GM19452 (cell line): ENCODE measurements around the gene PARP1.
"Not testable (repeated sequence)": the region's sequence is repeated elsewhere in the genome, so short reads cannot be mapped to it uniquely, and the experiment has no call there.

Experiments
- ATAC-seq: cut with Tn5 transposase; IDR thresholded peaks from one replicate; pipeline ENCODE4 v1.9.1; 2021; ENCODE audit not compliant: unreplicated experiment

The PARP1 gene

DNA sequence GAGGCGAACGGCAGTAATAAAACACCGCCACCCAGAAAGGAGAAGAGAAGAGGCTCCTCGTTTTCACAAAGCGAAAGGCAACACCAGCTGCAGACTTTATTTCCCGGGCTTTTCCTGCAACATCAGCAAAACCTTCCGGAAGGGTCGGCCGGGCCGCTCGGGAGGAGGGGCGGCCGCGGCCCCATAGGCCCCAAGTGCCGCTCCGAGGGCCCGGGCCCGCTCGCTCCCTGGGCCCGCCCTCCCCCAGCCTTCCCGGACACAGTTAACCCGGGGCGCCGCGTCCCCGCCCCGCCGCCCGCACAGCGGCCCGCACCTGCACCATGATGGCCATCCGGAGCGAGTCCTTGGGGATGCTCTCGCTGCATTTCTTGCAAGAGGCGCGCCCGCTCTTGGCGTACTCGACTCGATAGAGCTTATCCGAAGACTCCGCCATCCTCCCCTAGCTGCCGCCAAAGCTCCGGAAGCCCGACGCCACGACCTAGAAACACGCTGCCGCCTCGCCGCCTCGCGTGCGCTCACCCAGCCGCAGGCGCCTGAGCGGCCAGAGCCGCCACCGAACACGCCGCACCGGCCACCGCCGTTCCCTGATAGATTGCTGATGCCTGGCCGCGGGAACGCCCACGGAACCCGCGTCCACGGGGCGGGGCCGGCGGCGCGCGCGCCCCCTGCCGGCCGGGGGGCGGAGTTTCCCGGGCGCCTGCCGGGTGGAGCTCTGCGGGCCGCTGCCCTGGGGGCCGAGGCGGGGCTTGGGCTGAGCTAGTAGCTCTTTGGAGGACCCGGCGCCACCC lies at the start of gene PARP1:
TSS of gene PARP1 (minus strand) at position 597 of the 788 bp plus-strand sequence. CDS start at position 433, 164 bp downstream.
- ATAC-seq: peak; percentile 78

DNA sequence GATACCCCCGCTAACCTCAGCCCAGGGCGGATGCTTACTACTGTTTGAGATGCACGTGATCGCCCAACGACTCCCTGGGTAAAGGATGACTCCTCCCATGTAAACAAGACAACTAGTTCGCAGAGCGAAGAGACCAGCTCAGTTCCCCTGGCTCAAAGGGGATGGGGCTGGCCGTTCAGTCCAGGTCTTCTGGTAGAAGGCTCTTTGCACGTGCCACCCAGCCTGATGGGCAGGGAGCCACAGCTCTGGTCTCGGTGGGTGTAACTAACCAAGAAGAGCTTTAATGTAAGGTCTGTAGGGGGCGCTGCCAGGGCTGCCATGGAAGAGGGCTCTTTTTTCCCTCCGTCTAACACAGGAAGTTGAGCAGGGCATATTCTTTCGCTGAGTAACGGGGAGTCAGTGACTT lies 49.4 kb upstream of the PARP1 start:
- no peak for ATAC-seq

DNA sequence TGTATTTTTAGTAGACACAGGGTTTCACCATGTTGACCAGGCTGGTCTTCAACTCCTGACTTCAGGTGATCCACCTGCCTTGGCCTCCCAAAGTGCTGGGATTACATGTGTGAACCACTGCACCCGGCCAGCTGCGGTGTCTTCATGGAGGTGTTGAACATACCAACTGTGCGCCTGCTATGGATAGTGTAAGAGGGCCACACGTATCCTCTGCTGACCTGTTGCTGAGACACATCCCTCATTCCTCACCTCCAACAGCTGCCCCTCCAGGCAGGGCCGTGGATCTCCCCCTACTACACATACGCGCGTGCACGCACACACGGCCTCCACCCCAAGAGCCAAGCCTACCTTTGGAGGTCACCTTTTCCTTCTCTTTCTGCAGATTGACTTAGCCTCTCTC lies 48.0 kb upstream of the PARP1 start:
- no peak for ATAC-seq

DNA sequence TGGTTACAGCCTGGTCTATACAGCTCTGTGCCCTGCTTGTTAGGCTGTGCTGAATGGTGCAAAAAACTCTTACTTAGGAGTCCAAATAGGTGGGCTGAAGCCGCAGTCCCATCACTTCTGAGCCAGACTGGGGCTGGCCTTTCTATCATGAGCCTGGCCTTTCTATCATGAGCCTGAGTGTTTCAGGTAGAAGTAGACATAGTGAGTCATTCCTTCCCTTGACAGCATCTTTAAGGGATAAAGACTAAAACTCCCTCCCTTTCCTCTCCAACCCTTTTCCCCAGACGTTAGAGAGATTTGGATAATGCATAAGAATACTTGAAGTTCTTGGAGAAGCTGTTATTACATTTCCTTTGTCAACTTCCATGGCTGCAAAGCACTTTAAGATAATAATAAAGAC lies 46.5 kb upstream of the PARP1 start:
- ATAC-seq: no peak

DNA sequence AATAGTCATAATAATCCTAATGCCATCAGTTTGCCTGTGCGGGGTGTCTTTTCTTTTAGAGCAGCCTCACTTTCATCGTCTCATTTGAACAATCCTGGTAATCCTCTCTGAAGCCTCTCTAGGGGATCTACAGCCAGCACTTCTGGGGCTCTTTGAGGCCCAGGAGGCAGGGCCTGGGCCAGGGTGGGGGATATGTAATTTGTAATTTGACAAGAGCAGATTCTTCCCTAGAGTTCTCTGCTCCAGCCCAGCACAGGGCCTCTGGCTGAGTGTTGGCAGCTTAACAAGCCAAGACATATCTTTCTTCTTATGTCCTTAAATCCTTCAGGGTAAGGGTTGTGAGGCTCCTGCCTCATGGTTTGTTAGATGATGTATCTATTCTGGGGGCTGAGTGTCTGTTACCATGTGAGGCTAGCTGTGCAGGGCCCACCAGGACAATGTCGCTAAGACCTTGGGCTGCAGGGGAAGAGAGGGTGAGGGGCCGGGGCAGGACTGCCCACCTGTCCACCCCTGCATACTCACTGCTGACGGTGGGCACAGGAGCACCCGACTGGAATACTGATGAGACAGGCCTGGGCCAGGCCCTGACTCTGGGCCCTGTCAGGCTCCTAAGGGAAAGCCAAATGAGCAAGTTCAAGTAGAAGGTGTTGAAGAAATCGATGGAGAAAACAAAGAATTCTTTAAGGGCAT lies 45.3 kb upstream of the PARP1 start:
- no peak for ATAC-seq

DNA sequence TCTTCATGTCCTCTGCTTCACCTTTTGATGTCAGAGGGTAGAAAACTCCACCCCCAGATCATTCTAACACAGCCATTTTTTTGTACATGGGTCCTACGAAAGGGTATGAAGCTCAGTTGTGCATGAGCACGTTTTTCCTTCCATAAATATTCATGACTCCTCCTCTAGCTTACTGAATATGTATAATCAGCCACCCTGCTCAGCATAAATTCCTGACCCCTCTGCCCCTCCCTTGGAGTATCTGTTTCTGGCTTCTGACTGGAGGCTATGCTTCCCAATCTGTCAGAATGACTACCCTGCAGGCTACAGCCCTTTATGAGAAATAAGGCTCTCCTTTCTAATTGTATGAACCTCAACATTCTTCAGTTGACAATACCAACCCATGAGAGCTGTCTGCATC lies 42.8 kb upstream of the PARP1 start:
- no peak for ATAC-seq

DNA sequence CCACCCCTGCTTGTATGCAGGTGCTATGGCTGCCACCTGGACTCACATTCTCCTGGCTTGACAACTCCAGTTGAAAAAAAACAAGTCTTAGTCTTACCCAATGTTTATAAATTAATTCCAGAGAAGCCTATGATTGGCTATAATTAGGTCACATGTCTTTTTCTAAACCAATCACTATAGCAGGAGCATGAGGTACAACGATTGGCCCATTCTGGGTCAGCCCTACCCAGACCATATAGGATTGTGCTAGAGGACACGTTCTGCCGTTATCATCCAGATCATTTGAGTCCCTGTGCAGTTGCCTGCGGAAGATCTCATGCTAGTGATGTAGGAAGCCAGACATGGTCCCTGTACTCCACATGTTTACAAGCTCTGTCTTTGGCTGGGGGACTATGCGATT lies 41.9 kb upstream of the PARP1 start:
- ATAC-seq: no peak

DNA sequence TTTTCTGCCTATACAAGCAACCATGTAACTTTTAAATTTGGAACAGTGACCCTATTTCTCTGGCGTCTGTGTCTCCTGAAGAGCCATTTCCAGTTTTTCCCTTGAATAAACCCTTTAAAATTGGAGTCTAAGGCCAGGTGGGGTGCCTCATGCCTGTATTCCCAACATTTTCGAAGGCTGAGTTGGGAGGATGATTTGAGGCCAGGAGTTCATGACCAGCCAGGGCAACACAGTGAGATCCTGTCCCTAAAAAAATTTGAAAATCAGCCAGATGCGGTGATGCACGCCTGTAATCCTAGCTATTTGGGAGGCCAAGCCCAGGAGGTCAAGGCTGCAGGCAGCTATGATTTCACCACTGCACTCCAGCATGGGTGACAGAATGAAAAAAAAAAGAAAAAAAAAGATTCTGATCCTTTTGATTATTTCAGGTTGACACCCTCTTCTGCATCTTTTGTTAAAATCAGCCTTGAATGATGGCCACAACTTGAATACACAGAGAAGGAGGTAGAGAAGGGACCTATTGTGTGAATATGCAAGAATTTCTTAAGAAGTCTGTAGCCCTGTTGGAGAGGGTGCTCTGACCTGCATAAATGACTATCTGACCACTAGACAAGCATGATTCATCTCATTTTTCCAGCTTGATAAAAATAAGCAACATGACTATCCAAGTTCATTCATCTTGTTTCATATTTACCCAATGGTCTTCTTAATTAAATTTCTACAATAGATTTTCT lies 40.2 kb upstream of the PARP1 start:
- no peak for ATAC-seq

DNA sequence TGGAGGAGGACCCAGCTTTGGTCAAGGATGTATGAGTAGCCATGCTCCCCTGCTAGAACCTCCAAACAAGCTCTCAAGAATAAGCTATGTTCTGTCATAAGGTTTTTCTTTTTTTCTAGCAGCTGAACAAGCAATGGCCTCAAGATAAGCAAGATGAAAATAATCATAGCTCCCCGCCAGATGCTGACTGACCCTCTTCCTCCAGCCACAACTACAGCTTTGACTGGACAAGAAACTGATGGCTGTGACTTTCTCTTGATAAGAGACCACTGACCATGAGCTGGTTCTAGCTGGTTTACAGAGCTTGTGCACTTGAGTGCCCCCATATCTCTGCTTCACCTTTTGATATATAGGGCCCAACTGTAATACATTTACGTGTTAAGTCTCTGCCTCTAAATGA lies 38.2 kb upstream of the PARP1 start:
- no peak for ATAC-seq

DNA sequence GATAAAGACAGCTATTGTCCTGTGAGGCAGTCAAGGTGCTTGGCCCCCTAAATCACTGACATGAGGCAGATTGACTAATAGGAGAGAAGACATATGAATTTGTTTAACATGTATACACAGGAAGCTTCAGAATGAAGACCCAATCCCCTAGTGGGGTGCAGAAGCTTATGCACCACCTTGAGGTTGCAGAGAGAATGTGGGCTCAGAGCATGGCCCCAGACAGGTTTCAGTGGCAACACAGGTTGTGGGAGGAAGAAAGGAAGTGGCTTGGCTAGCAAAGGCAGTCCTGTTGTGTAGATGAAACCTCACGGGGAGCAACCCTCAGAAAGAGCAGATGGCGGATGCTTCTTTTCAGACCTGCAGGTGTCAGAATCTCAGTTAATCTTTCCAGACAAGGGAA lies 37.0 kb upstream of the PARP1 start:
- peak; percentile 100 for ATAC-seq

DNA sequence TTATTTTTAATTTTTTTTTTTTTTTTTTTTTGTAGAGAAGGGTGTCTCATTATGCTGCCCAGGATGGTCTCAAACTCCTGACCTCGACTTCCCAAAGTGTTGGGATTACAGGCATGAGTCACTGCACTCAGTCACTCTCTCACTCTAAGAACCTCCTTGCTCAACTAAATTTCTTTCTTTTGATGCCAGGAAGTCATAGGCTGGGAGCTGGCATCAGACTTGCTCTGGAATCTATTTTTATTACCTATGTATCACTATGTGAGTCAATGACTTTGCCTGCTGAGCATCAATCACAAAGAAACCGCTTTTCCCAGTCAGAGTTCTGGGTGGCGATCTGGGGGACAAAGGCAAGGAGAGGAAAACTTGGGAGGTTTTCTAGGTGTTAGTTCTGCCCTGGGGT lies 35.5 kb upstream of the PARP1 start:
- no peak for ATAC-seq

DNA sequence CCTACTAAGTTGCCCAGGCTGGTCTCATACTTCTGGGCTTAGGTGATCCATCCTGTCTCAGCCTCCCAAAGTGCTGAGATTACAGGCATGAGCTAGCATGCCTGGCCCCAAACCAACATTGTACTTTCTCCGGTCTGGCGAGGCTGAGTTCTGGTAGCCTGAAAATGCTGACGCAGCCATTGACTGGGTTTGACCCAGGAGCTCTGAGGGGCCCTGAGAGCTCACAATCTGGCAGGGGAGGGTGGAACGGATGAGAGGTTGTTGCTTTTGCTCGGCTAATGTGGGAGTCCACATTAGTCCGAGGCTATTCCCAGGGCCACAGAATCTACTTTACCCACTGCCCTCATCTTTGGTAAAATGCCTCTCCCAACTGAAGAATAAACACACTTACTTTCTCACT lies 35.1 kb upstream of the PARP1 start:
- no peak for ATAC-seq

DNA sequence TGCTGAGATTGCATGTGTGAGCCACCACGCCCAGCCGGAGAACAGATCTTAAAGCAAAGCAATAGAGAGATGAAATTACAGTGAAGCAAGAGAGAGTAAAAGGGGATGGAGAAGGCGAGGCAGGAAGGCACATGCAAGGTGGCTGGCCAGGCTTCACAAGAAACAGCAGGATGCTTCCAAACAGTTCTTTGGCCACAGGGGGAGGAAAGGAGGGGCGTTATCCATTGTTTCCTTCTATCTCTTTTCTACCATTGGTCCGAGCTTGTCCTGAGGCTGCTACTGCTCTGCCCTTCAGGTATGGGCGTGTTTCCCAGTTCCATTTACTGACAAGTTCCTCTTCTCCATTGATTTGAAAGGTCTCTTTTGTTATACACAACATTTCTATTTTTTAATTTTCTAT lies 33.7 kb upstream of the PARP1 start:
- ATAC-seq: no peak

DNA sequence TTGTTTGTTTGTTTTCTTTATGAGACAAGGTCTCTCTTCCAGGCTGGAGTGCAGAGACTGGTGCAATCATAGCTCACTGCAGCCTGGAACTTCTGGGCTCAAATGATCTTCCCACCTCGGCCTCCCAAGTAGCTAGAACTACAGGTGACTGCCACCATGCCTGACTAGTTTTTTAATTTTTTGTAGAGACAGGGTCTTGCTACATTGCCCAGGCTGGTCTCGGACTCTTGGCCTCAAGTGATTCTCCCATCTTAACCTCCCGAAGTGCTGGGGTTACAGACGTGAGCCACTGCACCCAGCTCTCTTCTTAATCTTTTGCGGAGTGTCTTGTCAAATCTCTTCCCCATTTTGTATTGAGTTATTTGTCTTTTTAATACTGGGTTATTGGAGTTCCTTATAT lies 32.6 kb upstream of the PARP1 start:
- ATAC-seq: no peak

DNA sequence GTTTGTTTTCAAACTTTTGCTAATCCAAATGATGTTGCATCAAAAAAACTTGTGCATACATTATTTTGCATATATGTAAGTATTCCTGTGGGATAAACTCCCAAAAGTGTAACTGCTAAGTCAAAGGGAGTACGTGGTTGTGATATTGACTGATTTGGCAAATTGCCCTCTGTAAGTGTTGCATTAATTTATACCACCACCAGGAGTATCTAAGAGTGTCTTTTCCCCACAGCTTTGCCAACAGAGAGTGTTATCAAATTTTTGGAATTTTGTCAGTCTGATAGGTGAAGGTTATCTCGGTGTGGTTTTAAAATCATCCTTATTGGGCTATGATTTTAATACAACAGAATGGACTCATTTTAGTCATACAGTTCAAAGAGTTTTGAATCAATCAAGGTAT lies 30.1 kb upstream of the PARP1 start:
- no peak for ATAC-seq

DNA sequence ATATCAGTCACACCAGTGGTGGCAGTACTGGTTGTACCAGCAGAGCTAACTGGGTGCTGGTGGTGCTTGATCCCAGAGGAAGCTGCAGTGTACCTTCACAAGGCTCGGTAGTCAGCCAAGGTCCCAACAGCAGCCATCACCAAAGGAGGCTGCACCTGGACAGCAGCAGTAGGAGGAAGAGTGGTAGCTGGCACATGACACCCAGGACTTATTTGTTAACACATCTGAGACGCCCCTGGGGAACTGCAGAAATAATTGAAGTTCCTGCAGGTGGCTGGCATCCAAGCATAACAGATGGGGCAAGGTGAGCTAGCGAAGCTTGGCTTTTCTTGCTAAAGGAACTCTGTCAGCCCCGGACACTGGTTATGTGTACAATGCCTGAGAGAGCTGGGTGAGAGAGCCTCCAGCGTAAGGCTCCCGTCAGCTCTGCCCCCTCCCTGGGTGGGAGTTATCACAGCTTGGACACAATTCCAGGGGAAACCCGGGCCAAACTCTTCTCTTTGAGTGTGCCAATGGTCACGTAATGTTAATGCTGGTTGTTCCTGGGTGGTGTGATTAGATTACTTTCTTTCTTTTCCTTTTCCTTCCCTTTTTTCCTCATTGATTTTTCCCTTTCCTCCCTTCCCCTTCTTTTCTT lies 29.1 kb upstream of the PARP1 start:
- ATAC-seq: no peak

DNA sequence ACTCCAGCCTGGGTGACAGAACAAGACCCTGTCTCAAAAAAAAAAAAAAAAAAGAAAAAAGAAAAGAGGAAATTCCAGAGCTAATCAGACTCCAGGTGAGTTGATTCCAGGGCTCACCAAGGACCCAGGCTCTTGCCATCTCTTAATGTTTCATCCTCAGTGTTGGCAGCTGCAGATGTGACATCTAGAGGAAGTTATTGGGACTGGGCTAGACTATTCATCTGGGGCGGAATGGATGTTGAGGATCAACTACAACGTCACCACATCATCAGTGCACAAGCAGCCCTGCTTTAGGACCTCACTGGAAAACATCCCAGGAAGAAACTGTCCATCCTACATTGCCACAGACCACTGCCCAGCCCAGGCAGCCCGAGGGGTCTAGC lies 28.6 kb upstream of the PARP1 start:
- no peak for ATAC-seq

DNA sequence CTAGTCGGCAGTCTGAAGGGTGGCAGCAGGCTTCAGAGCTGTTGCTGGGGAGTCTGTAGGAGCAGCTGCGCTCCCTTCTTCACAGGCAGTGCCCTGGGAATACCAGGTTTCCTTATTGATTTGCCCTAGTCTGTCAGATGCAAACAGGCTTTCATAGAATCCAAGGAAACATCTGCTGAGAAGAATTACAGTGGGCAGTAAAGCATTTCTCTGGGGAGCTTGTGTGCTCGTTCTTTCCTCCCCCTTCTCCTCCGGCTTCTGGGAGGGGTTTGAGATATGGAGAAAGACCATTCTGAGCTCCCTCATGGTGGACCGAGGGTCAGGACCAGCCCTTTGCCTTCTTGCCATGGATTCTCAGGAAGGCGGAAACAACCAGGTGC lies 25.4 kb upstream of the PARP1 start:
- ATAC-seq: no peak

DNA sequence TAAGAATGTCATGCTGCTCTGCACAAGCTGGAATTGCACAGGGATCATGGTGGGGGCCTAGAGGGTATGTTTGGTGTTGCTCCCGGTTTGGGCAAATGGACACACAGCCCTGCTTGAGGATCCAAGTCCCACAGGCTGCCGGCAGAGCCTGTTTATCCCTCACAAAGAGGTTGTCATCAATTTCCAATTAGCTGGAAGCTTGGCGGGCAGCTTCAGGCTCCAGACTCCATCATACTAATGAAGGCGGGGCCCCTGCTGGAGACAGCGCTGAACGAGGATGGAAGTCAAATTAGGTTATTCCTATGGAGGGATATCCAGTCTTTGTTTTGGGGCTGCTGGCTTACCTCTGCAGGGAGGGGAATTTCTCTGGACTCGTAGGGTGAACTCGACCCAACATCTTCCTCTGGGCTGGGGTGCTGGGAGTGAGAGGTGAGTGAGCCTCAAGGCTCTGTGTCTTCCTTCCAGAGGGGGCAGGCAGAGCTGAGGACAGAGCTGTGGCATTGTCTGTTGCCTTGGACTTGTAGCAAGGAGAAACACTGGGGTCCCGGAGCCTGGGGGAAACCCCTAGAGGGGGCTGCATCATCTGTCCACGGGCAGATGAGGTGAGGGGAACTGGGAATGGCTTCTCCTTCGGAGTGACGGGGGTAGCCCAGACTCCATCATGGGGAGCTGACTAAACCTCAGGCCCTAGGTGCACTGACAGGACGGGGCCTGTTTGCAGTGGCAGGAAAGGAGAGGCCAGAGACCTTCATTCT lies 24.9 kb upstream of the PARP1 start:
- ATAC-seq: no peak

DNA sequence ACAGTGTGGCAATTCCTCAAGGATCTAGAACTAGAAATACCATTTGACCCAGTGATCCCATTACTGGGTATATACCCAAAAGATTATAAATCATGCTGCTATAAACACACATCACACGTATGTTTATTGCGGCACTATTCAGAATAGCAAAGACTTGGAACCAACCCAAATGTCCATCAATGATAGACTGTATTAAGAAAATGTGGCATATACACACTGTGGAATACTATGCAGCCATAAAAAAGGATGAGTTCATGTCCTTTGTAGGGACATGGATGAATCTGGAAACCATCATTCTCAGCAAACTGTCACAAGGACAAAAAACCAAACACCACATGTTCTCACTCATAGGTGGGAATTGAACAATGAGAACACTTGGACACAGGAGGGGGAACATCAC lies 24.0 kb upstream of the PARP1 start:
- ATAC-seq: not testable (repeated sequence)
